ENCODE data around the gene PNPLA3.

Gene PNPLA3

DNA sequence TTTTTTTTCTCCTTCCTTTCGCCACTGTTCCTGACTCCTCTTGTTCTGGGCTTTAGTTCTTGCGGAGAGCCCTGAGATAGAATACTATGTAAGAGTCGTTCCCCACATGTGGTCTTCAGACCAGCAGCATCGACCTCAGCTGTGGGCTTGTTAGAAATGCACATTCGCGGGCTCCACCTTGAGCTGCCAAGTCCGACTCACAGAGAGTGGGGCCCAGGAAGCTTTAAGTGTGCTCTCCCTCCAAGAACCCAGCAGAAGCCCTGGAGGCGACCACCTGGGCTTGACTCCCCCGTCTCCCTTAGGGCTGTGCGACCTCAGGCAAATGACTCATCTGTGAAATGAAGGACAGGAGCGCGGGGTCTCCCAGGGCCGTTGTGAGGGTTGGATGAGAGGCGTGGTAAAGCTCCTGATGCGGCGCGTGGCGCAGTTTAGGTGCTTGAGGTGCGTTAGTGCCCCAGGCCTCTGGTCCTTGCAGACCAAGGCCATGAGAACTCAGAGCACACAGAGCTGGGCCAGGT, 50.5 kb downstream of the PNPLA3 start:
- Histone ChIP-seq H3K27me3 (ENCODE audit: insufficient read depth, poor library complexity, severe bottlenecking) (no peaks in the 10 kb centered on the region), H3K4me3 (replicated peaks; ENCODE audit: insufficient read depth, low read length) (no peak overlapping the region), H3K27ac (replicated peaks) (no peak overlapping the region)
- DNase-seq (ENCODE audit: low read depth in 1 of 2, low spot score in 1 of 2): no peak
- TF ChIP-seq, protein P1, sequence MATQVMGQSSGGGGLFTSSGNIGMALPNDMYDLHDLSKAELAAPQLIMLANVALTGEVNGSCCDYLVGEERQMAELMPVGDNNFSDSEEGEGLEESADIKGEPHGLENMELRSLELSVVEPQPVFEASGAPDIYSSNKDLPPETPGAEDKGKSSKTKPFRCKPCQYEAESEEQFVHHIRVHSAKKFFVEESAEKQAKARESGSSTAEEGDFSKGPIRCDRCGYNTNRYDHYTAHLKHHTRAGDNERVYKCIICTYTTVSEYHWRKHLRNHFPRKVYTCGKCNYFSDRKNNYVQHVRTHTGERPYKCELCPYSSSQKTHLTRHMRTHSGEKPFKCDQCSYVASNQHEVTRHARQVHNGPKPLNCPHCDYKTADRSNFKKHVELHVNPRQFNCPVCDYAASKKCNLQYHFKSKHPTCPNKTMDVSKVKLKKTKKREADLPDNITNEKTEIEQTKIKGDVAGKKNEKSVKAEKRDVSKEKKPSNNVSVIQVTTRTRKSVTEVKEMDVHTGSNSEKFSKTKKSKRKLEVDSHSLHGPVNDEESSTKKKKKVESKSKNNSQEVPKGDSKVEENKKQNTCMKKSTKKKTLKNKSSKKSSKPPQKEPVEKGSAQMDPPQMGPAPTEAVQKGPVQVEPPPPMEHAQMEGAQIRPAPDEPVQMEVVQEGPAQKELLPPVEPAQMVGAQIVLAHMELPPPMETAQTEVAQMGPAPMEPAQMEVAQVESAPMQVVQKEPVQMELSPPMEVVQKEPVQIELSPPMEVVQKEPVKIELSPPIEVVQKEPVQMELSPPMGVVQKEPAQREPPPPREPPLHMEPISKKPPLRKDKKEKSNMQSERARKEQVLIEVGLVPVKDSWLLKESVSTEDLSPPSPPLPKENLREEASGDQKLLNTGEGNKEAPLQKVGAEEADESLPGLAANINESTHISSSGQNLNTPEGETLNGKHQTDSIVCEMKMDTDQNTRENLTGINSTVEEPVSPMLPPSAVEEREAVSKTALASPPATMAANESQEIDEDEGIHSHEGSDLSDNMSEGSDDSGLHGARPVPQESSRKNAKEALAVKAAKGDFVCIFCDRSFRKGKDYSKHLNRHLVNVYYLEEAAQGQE (IDR thresholded peaks at IDR 0.05; ENCODE audit: insufficient replicate concordance, low read depth): no peak
- TF ChIP-seq SPI1 (IDR thresholded peaks at IDR 0.05; ENCODE audit: borderline replicate concordance, low read depth) (no peak), POLR2AphosphoS5 (IDR thresholded peaks at IDR 0.05; ENCODE audit: low read depth) (no peak), GABPA (IDR thresholded peaks at IDR 0.05; ENCODE audit: low read depth) (no peak)
- TF ChIP-seq, protein P2, sequence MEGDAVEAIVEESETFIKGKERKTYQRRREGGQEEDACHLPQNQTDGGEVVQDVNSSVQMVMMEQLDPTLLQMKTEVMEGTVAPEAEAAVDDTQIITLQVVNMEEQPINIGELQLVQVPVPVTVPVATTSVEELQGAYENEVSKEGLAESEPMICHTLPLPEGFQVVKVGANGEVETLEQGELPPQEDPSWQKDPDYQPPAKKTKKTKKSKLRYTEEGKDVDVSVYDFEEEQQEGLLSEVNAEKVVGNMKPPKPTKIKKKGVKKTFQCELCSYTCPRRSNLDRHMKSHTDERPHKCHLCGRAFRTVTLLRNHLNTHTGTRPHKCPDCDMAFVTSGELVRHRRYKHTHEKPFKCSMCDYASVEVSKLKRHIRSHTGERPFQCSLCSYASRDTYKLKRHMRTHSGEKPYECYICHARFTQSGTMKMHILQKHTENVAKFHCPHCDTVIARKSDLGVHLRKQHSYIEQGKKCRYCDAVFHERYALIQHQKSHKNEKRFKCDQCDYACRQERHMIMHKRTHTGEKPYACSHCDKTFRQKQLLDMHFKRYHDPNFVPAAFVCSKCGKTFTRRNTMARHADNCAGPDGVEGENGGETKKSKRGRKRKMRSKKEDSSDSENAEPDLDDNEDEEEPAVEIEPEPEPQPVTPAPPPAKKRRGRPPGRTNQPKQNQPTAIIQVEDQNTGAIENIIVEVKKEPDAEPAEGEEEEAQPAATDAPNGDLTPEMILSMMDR (IDR thresholded peaks at IDR 0.05; ENCODE audit: insufficient read depth, low read length): no peak

DNA sequence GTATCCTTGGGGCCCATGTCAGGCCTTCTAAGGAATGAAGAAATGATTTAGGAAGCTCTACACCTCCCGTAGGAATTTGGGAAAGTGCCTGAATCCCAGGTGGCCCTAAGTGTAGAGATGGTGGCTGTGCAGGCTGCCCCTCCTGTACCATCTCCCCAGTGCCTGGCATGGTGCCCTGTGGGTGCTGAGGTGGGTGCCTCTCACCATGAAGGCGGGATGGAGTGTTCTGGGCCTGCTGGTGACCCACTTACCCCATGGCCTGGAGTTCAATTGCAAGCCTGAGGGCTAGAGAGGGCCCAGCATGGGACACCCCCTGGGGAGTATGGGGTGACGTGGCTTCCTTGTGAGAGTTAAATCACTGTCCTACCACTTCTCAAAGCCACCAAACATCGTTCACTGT, 51.4 kb downstream of the PNPLA3 start:
- TF ChIP-seq, protein P2 (IDR thresholded peaks at IDR 0.05; ENCODE audit: insufficient read depth, low read length): no peak
- TF ChIP-seq POLR2AphosphoS5 (IDR thresholded peaks at IDR 0.05; ENCODE audit: low read depth) (no peak), SPI1 (IDR thresholded peaks at IDR 0.05; ENCODE audit: borderline replicate concordance, low read depth) (no peak), GABPA (IDR thresholded peaks at IDR 0.05; ENCODE audit: low read depth) (no peak)
- TF ChIP-seq, protein P1 (IDR thresholded peaks at IDR 0.05; ENCODE audit: insufficient replicate concordance, low read depth): no peak
- Histone ChIP-seq H3K4me3 (replicated peaks; ENCODE audit: insufficient read depth, low read length) (no peak overlapping the region), H3K27me3 (ENCODE audit: insufficient read depth, poor library complexity, severe bottlenecking) (no peaks in the 10 kb centered on the region), H3K27ac (replicated peaks) (no peak overlapping the region)
- DNase-seq (ENCODE audit: low read depth in 1 of 2, low spot score in 1 of 2): no peak

DNA sequence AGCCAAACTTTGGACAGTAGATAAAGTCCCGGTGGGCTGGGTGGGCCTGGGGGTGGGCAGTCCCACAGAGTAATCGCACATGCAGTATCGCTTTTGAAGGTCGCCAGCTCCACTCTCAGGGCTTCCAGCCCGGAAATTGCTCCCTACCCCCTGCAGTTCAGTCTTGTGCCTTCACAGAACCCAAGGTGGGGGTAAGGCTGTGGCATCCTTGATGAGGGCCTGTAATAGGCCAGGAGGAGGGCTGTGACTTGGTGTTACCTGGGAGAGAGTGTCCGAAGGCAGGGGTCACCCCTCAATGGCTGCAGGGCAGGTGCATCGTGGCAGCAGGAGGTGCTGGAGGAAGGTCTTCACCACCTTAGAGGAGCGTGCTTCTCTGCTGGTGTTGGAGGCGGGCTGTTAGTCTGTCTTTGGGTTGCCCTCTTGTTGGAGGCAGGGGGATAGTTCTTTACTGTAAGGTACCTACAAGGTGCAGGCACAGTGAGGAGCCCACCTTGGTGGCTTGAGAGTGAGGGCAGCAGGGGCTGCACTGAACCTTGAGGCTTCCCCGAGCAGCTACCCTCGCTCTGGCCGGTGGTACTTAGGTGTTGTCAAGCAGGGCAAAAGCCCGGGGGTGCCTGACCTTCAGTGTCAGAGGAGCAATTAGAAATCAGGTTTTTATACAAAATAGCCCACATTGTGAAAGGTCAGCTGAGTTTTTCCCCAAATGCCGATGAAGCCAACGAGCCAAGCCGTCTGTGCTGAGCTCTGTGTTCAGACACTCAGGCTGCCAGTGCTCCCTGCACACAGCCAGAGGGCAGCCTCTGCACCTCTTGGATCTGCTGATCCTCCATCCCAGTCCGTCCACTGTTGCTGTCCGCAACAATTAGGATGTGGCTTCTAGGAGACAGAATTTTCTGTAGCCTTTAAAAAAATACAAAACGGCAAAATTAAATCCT, 53.5 kb downstream of the PNPLA3 start:
- Histone ChIP-seq H3K27me3 (ENCODE audit: insufficient read depth, poor library complexity, severe bottlenecking) (no peaks in the 10 kb centered on the region), H3K4me3 (replicated peaks; ENCODE audit: insufficient read depth, low read length) (no peak overlapping the region), H3K27ac (replicated peaks) (no peak overlapping the region)
- no peak for TF ChIP-seq GABPA (IDR thresholded peaks at IDR 0.05; ENCODE audit: low read depth)
- TF ChIP-seq, protein P1 (IDR thresholded peaks at IDR 0.05; ENCODE audit: insufficient replicate concordance, low read depth): no peak
- TF ChIP-seq POLR2AphosphoS5 (IDR thresholded peaks at IDR 0.05; ENCODE audit: low read depth): no peak
- TF ChIP-seq, protein P2 (IDR thresholded peaks at IDR 0.05; ENCODE audit: insufficient read depth, low read length): no peak
- no peak for DNase-seq (ENCODE audit: low read depth in 1 of 2, low spot score in 1 of 2)
